Central memory CD8-positive, alpha-beta T cell (primary cell): ENCODE measurements around the gene OCA2.
"Not testable (repeated sequence)": the region's sequence is repeated elsewhere in the genome, so short reads cannot be mapped to it uniquely, and the experiment has no call there.

Experiments used
- ATAC-seq: fragments of 150-1000 bp; cut with Tn5 transposase; replicated peaks from 2 replicates; pipeline ENCODE4 v1.10.0; 2022; ENCODE audit warnings: mild to moderate bottlenecking, moderate FRiP score, moderate number of reproducible peaks; ENCODE audit not compliant: poor library complexity, severe bottlenecking; ENCODE audit errors: extremely low read depth
- DNase-seq, 2 donors: peaks; one replicate each; pipeline ENCODE4 v3.0.0; 2021; ENCODE audit warnings: low spot score in 2 of 2
- H3K27ac Mint-ChIP-seq: one replicate; pipeline ENCODE4 v1.8.0; 2022; ENCODE audit warnings: low read depth, mild to moderate bottlenecking, moderate library complexity, mixed read lengths
- H3K27me3 Mint-ChIP-seq: one replicate; pipeline ENCODE4 v1.8.0; 2022; ENCODE audit warnings: mixed read lengths
- H3K36me3 Mint-ChIP-seq: one replicate; pipeline ENCODE4 v1.8.0; 2022; ENCODE audit warnings: mild to moderate bottlenecking, moderate library complexity, mixed read lengths; ENCODE audit not compliant: insufficient read depth
- H3K4me1 Mint-ChIP-seq: one replicate; pipeline ENCODE4 v1.8.0; 2022; ENCODE audit warnings: mixed read lengths
- H3K4me3 Mint-ChIP-seq: one replicate; pipeline ENCODE4 v1.8.0; 2022; ENCODE audit warnings: mild to moderate bottlenecking, moderate library complexity, mixed read lengths
- H3K9me3 Mint-ChIP-seq: one replicate; pipeline ENCODE4 v1.8.0; 2022; ENCODE audit warnings: mixed read lengths

OCA2 gene

GRCh38 chr15:27985099-27985498 is 114.0 kb downstream of the OCA2 start:
- H3K9me3 Mint-ChIP-seq = peaks cover 4% of the 10 kb centered on the region
- ATAC-seq = no peak
- no peak overlapping the region for H3K27ac Mint-ChIP-seq
- H3K27me3 Mint-ChIP-seq = no peaks in the 10 kb centered on the region
- H3K4me3 Mint-ChIP-seq = no peak overlapping the region
- H3K4me1 Mint-ChIP-seq = no peaks in the 10 kb centered on the region
- peaks cover 2% of the 10 kb centered on the region for H3K36me3 Mint-ChIP-seq
- DNase-seq = no peak

DNA sequence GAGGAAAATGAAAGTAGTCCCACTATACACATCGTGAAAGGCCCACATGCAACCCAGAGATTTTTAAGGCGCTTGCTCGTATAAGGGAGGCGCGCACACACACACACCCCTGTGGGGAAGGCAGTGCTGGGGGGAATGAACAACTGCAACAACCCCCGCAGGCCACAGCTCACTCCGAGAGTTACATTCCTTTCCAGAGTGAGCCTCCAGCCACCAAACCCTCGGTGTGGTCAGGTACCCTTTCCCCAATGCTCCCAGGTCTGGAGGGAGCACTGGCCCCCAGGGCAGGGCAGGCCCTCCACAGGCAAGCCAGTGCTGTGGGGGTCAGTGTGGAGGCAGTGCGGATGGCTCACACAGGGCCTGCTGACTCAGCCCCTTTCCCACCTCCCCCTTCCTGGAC is 115.6 kb downstream of the OCA2 start:
- Mint-ChIP-seq H3K4me3 (no peak overlapping the region), H3K27me3 (no peaks in the 10 kb centered on the region), H3K9me3 (peaks cover 4% of the 10 kb centered on the region), H3K27ac (no peak overlapping the region), H3K36me3 (peaks cover 2% of the 10 kb centered on the region), H3K4me1 (no peaks in the 10 kb centered on the region)
- ATAC-seq (no peak), DNase-seq (no peak)

GRCh38 chr15:27977696-27978095 is 121.4 kb downstream of the OCA2 start:
- Mint-ChIP-seq H3K36me3 (peaks cover 2% of the 10 kb centered on the region), H3K27me3 (no peaks in the 10 kb centered on the region), H3K27ac (no peak overlapping the region), H3K9me3 (no peaks in the 10 kb centered on the region), H3K4me1 (no peaks in the 10 kb centered on the region), H3K4me3 (no peak overlapping the region)
- ATAC-seq (no peak), DNase-seq (no peak)

- H3K36me3 Mint-ChIP-seq = no peaks in the 10 kb centered on the region
- no peaks in the 10 kb centered on the region for H3K27me3 Mint-ChIP-seq
- H3K4me3 Mint-ChIP-seq = no peak overlapping the region
- H3K9me3 Mint-ChIP-seq = peaks cover 5% of the 10 kb centered on the region
- DNase-seq = no peak
- H3K27ac Mint-ChIP-seq = no peak overlapping the region
- H3K4me1 Mint-ChIP-seq = no peaks in the 10 kb centered on the region
- no peak for ATAC-seq
Measured at GRCh38 chr15:27973886-27974285, 125.2 kb downstream of the OCA2 start.

DNA sequence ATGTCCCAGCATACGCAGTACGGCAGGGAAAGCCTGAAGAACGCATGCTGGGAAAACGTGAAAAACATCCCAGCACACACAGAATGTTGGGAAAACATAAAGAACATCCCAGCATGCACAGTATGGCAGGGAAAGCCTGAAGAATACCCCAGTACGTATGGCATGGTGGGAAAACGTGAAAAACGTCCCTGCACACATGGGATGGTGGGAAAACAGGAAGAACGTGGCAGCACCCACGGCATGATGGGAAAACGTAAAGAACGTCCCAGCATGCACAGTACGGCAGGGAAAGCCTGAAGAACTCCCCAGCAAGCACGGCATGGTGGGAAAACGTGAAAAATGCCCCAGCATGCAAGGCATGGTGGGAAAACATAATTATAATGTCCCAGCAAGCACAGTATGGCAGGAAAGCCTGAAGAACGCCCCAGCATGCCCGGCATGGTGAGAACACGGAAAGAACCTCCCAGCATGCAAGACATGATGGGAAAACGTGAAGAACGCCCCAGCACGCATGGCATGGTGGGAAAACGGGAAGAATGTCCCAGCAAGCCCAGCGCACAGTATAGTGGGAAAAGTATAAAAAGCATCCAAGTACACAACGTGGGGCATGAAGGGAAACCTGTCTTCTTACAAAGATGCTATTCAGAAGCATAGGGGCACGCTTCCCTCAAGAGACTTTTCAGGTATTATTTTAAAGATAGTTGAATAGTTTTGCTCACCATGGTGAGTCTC is 128.3 kb downstream of the OCA2 start:
- ATAC-seq (no peak), DNase-seq (no peak)
- H3K36me3 Mint-ChIP-seq = no peaks in the 10 kb centered on the region
- H3K27me3 Mint-ChIP-seq = no peaks in the 10 kb centered on the region
- H3K9me3 Mint-ChIP-seq = peaks cover 5% of the 10 kb centered on the region
- no peak overlapping the region for H3K4me3 Mint-ChIP-seq
- no peaks in the 10 kb centered on the region for H3K4me1 Mint-ChIP-seq
- H3K27ac Mint-ChIP-seq = no peak overlapping the region

DNA sequence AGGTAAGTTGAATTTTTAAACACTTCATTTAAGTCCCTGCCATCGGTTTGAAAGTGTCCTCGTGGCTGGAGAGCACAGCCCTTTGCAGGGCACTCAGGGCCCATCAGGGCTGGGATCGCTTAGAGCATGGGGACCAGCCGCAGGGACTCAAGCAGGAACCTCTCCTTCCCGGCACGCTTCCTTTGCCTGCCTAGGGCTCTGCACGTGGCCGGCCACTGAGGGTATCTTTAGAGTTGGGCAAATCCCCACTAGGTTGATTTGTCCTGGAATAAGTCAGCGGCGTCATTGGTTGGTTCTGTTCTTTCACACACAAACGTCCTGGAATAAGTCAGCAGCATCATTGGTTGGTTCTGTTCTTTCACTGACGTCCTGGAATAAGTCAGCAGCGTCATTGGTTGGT is 131.6 kb downstream of the OCA2 start:
- Mint-ChIP-seq H3K27ac (no peak overlapping the region), H3K9me3 (peaks cover 5% of the 10 kb centered on the region), H3K27me3 (no peaks in the 10 kb centered on the region), H3K4me1 (no peaks in the 10 kb centered on the region), H3K4me3 (no peak overlapping the region), H3K36me3 (no peaks in the 10 kb centered on the region)
- ATAC-seq = no peak
- DNase-seq = no peak

DNA sequence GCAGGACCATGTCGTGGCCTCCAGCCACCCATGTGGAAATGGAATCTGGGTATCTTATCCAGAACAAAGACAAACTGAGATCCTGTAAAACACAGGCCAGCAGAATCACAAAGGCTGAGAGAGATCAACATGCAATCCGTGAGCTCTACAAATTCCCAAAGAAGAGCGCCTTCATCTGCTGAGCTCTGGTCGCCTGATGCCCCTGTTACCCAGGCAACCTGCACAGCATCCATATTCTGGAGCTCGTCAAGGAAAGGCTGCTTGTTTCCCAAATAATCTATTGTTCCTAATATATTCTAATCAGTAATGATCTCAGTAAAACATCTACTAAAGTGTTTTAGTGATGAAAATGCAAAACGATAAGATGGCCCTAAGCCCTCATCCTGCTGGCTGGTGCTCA is 133.6 kb downstream of the OCA2 start:
- Mint-ChIP-seq H3K4me3 (no peak overlapping the region), H3K27ac (no peak overlapping the region), H3K9me3 (no peaks in the 10 kb centered on the region), H3K4me1 (no peaks in the 10 kb centered on the region), H3K36me3 (no peaks in the 10 kb centered on the region), H3K27me3 (no peaks in the 10 kb centered on the region)
- DNase-seq (no peak), ATAC-seq (no peak)

DNA sequence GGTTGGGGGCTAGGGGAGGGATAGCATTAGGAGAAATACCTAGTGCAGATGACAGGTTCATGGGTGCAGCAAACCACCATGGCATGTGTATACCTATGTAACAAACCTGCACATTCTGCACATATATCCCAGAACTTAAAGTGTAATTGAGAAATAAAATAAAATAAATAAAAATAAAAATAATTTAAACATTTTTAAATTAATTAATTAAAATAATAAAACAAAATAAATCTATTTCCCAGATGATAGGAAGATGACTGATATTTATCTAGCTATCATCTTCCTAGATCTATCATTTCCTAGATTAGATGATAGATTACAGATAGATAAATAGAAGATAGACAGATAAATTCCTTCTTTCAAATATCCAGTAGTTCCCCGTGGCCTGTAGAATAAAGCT is 137.3 kb downstream of the OCA2 start:
- no peaks in the 10 kb centered on the region for H3K36me3 Mint-ChIP-seq
- no peaks in the 10 kb centered on the region for H3K27me3 Mint-ChIP-seq
- no peak overlapping the region for H3K4me3 Mint-ChIP-seq
- no peak for ATAC-seq
- no peak overlapping the region for H3K27ac Mint-ChIP-seq
- no peak for DNase-seq
- H3K4me1 Mint-ChIP-seq = no peaks in the 10 kb centered on the region
- H3K9me3 Mint-ChIP-seq = no peaks in the 10 kb centered on the region

- no peak for DNase-seq
- Mint-ChIP-seq H3K27ac (no peak overlapping the region), H3K27me3 (no peaks in the 10 kb centered on the region), H3K9me3 (no peaks in the 10 kb centered on the region), H3K4me1 (no peaks in the 10 kb centered on the region), H3K4me3 (no peak overlapping the region), H3K36me3 (no peaks in the 10 kb centered on the region)
- no peak for ATAC-seq
Measured at GRCh38 chr15:27958911-27959578, 140.1 kb downstream of the OCA2 start.

GRCh38 chr15:27956285-27956684 is 142.8 kb downstream of the OCA2 start:
- no peaks in the 10 kb centered on the region for H3K4me1 Mint-ChIP-seq
- no peak overlapping the region for H3K27ac Mint-ChIP-seq
- H3K4me3 Mint-ChIP-seq = no peak overlapping the region
- H3K9me3 Mint-ChIP-seq = no peaks in the 10 kb centered on the region
- H3K36me3 Mint-ChIP-seq = no peaks in the 10 kb centered on the region
- ATAC-seq (no peak), DNase-seq (no peak)
- no peaks in the 10 kb centered on the region for H3K27me3 Mint-ChIP-seq

DNA sequence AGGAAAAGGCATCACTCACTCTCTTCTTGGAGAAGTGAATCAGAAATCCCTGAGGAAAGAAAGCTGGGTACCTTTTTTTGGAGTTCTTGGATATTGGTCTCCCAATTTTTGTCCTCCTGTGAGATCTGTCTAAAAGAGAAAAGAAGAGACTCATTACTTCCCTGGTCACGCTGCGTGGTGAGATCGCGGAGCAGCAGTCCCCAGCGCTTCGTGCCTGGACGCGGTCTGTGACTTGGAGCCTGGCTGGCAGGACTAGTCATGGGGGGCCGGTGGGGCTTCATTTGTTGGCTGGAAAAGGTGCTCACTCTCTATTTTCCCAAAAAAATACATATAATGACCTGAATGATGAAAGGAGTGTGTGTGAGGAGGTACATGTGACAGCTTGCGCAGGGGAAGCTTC is 144.0 kb downstream of the OCA2 start:
- no peaks in the 10 kb centered on the region for H3K4me1 Mint-ChIP-seq
- ATAC-seq (no peak), DNase-seq (no peak)
- H3K4me3 Mint-ChIP-seq = no peak overlapping the region
- H3K36me3 Mint-ChIP-seq = no peaks in the 10 kb centered on the region
- no peak overlapping the region for H3K27ac Mint-ChIP-seq
- peaks cover 5% of the 10 kb centered on the region for H3K9me3 Mint-ChIP-seq
- no peaks in the 10 kb centered on the region for H3K27me3 Mint-ChIP-seq

- not testable (repeated sequence) for ATAC-seq, H3K4me1 Mint-ChIP-seq, DNase-seq, H3K9me3 Mint-ChIP-seq, H3K36me3 Mint-ChIP-seq, H3K27me3 Mint-ChIP-seq, H3K27ac Mint-ChIP-seq, H3K4me3 Mint-ChIP-seq
Measured at GRCh38 chr15:27952593-27952992, 146.5 kb downstream of the OCA2 start.

- no peak for DNase-seq
- Mint-ChIP-seq H3K27ac (no peak overlapping the region), H3K27me3 (no peaks in the 10 kb centered on the region), H3K4me1 (no peaks in the 10 kb centered on the region), H3K9me3 (peaks cover 5% of the 10 kb centered on the region), H3K4me3 (no peak overlapping the region), H3K36me3 (no peaks in the 10 kb centered on the region)
- no peak for ATAC-seq
Measured at GRCh38 chr15:27951191-27951890, 147.8 kb downstream of the OCA2 start.
